ENCODE data around the gene SUGP2.
"Not testable (repeated sequence)": the region's sequence is repeated elsewhere in the genome, so short reads cannot be mapped to it uniquely, and the experiment has no call there.

DNA sequence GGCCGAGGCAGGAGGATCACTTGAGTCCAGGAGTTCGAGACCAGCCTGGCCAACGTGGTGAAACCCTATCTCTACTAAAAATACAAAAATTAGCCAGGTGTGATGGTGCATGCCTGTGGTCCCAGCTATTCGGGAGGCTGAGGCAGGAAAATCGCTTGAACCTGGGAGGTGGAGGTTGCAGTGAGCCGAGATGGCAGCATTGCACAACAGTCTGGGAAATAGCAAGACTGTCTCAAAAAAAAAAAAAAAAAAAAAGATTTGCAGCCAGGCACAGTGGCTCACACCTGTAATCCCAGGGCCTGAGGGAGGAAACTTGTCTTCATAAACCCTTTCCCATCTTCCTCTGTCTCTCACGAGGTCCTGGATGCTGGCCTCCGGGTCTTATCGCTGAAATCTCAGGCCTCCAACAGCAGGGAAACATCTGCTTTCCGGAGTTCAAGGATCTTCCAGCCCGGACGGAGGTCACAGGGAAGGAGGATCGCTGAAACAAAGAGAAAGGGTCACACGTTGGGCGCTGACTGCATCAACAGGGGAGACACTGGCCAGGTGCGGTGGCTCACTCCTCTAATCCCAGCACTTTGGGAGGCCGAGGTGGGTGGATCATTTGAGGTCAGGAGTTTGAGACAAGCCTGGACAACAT lies 80.8 kb downstream of the SUGP2 start:
- TF ChIP-seq, protein P1, sequence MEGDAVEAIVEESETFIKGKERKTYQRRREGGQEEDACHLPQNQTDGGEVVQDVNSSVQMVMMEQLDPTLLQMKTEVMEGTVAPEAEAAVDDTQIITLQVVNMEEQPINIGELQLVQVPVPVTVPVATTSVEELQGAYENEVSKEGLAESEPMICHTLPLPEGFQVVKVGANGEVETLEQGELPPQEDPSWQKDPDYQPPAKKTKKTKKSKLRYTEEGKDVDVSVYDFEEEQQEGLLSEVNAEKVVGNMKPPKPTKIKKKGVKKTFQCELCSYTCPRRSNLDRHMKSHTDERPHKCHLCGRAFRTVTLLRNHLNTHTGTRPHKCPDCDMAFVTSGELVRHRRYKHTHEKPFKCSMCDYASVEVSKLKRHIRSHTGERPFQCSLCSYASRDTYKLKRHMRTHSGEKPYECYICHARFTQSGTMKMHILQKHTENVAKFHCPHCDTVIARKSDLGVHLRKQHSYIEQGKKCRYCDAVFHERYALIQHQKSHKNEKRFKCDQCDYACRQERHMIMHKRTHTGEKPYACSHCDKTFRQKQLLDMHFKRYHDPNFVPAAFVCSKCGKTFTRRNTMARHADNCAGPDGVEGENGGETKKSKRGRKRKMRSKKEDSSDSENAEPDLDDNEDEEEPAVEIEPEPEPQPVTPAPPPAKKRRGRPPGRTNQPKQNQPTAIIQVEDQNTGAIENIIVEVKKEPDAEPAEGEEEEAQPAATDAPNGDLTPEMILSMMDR (IDR thresholded peaks at IDR 0.05) = not testable (repeated sequence)
- not testable (repeated sequence) for TF ChIP-seq POLR2AphosphoS5, POLR2A (IDR thresholded peaks at IDR 0.05)

Data from prostate gland (tissue), 2 donors.